GM12864 (cell line): ENCODE results near the gene TARS1.

ENCODE experiments used
- DNase-seq: peaks from one replicate; pipeline ENCODE4 v3.0.0-alpha.2; 2011; ENCODE audit warnings: low read depth
- H3K4me3 ChIP-seq: 2 replicates; pipeline ENCODE4 v1.5.1; 2011; ENCODE audit warnings: mild to moderate bottlenecking, low read depth, low read length, control low read depth
- CTCF ChIP-seq: IDR thresholded peaks from 2 replicates; pipeline ENCODE4 v1.5.1; 2011; ENCODE audit warnings: low read depth, mild to moderate bottlenecking, moderate library complexity, low read length, control low read depth, inconsistent platforms; ENCODE audit errors: missing control alignments

The TARS1 gene

GRCh38 chr5:33474004-33474403, 33.2 kb downstream of the TARS1 start:
- DNase-seq, result no peak
- no peak overlapping the region for H3K4me3 ChIP-seq
- no peak for TF ChIP-seq CTCF

- no peak for DNase-seq
- H3K4me3 ChIP-seq, result no peak overlapping the region
- no peak for TF ChIP-seq CTCF
Measured at GRCh38 chr5:33474931-33475499, 34.2 kb downstream of the TARS1 start.

- TF ChIP-seq CTCF, result no peak
- no peak for DNase-seq
- no peak overlapping the region for H3K4me3 ChIP-seq
Measured at GRCh38 chr5:33475706-33476105, 34.9 kb downstream of the TARS1 start.

GRCh38 chr5:33476992-33477391, 36.2 kb downstream of the TARS1 start:
- H3K4me3 ChIP-seq, result no peak overlapping the region
- DNase-seq, result no peak
- no peak for TF ChIP-seq CTCF

- DNase-seq, result no peak
- no peak for TF ChIP-seq CTCF
- no peak overlapping the region for H3K4me3 ChIP-seq
Measured at GRCh38 chr5:33477816-33478215, 37.1 kb downstream of the TARS1 start.

GRCh38 chr5:33479311-33479710, 38.5 kb downstream of the TARS1 start:
- TF ChIP-seq CTCF, result no peak
- no peak overlapping the region for H3K4me3 ChIP-seq
- no peak for DNase-seq

- no peak for DNase-seq
Measured at GRCh38 chr5:33480876-33481275, 40.1 kb downstream of the TARS1 start.

More at GRCh38 chr5:33480876-33481275, 40.1 kb downstream of the TARS1 start:
- H3K4me3 ChIP-seq, result no peak overlapping the region
- no peak for TF ChIP-seq CTCF
